Coronary artery (tissue), 2 donors: ENCODE measurements around the gene NUDCD2.

Experiments
- DNase-seq: peaks from one replicate; pipeline ENCODE4 v3.0.0-alpha.2; 2017; ENCODE audit warnings: low spot score
- H3K27ac ChIP-seq, 2 donors: fragments of 200-600 bp; sonication (generic); one replicate each; pipeline ENCODE4 v1.5.1; 2016 to 2019
- H3K4me3 ChIP-seq: fragments of 200-600 bp; sonication (generic); 2 replicates; pipeline ENCODE4 v1.5.1; 2016; ENCODE audit warnings: mild to moderate bottlenecking, moderate library complexity
- CTCF ChIP-seq: fragments of 200-600 bp; sonication (generic); IDR thresholded peaks from one replicate; pipeline ENCODE4 v1.5.1; 2019; ENCODE audit warnings: antibody characterized with exemption

Gene NUDCD2

GRCh38 chr5:163459819-163460561, at the start of gene NUDCD2:
Gene NUDCD2, minus strand, starts transcription at chr5:163460102. Its CDS starts 52 bp downstream, at chr5:163460050.
- peak within 1 kb of the TSS; percentile 84 for H3K4me3 ChIP-seq
- peak; percentile 98 for DNase-seq
- peak within 1 kb of the TSS; percentile 96 for H3K27ac ChIP-seq
- no peak for TF ChIP-seq CTCF

GRCh38 chr5:163509291-163509951, 49.5 kb upstream of the NUDCD2 start:
- Histone ChIP-seq H3K4me3 (peak overlapping the region; percentile 51), H3K27ac (peak overlapping the region; percentile 26 to 37)
- no peak for TF ChIP-seq CTCF
- DNase-seq = no peak

- TF ChIP-seq CTCF = no peak
- peak overlapping the region in 1 of 2 donors; percentile 26 for H3K27ac ChIP-seq
- no peak for DNase-seq
- H3K4me3 ChIP-seq = peak overlapping the region; percentile 51
Observed at GRCh38 chr5:163508753-163509152, 48.9 kb upstream of the NUDCD2 start.

GRCh38 chr5:163506726-163507125, 46.8 kb upstream of the NUDCD2 start:
- Histone ChIP-seq H3K27ac (peak overlapping the region; percentile 94 to 98), H3K4me3 (peak overlapping the region; percentile 75)
- DNase-seq = no peak
- TF ChIP-seq CTCF = no peak

GRCh38 chr5:163506095-163506457, 46.2 kb upstream of the NUDCD2 start:
- Histone ChIP-seq H3K4me3 (peak overlapping the region; percentile 75), H3K27ac (peak overlapping the region; percentile 94 to 98)
- TF ChIP-seq CTCF = no peak
- no peak for DNase-seq

- H3K27ac ChIP-seq = peak within 1 kb of the TSS; percentile 94 to 98
- DNase-seq = peak; percentile 95
- peak within 1 kb of the TSS; percentile 75 for H3K4me3 ChIP-seq
- TF ChIP-seq CTCF = no peak
Observed at GRCh38 chr5:163505368-163506094, 45.6 kb upstream of the NUDCD2 start, which contains the start of gene MAT2B. Gene MAT2B, plus strand, starts transcription at chr5:163505619. Its CDS starts 68 bp downstream, at chr5:163505687.
